ENCODE results near the gene HORMAD2. TPM values are rescaled to one million over a fixed set of nuclear protein-coding genes. Genes with fewer than 3 reads are reported as not detected.
"Not testable (repeated sequence)": the region's sequence is repeated elsewhere in the genome, so short reads cannot be mapped to it uniquely, and the experiment has no call there.

The HORMAD2 gene
- total RNA-seq, 1 experiment from 2014 or later: not detected

DNA sequence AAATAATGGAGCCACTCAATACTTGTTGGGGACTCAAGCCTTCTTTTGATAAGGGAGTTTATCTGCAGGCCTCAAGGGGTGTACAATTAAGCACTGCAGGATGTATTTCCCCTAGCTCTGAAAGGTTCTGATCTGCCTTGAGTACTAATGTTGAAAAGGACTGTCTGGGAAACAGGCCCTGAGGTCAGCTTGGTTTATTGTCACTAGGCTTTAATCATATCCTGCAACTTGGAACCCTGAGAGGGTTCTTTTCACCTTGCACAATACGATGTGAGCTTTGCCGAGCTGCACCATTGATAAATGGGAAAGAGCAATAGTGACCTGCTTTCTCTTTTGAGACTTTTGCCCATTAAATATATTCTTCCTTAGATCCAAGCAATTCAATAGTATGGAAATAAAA, 31.6 kb upstream of the HORMAD2 start:
- in situ Hi-C loops (cut with HindIII; ENCODE audit: low pct_unique_long_range_greater_than_20kb, low sequenced_read_pairs): no loop called here
- no peak for DNase-seq (ENCODE audit: low read depth)

DNA sequence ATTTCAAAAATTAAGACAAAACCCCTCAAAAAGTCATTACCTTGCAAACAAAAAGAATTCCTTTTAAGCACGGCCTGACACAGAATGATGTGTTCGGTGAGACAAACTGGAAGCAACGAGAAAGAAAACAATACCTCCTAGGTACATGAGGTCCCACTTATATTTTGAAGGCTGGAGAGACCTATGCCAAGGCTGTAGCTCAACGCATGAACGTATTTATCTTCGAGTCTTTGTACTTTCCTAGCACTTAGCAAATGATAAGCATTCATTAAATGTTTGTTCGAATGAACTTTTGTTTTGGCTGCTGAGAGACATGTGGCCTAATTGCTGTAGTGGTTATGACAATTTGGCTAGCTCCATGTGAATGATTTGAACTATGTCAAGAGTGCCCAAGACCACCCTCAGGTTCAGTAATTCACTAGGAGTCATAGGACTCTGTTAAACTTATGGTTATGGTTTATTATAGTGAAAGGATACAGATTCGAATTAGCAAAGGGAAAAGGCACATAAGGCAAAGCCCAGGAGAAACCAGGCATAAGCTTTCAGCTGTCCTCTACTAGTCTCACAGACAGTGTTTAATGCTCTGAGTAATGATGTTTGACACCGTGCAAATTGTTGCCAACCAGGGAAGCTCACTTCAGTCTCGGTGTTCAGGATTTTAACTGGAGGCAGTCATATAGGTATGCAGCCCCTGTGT, 26.0 kb upstream of the HORMAD2 start:
- in situ Hi-C loops (cut with HindIII; ENCODE audit: low pct_unique_long_range_greater_than_20kb, low sequenced_read_pairs): no loop called here
- DNase-seq (ENCODE audit: low read depth): no peak

DNA sequence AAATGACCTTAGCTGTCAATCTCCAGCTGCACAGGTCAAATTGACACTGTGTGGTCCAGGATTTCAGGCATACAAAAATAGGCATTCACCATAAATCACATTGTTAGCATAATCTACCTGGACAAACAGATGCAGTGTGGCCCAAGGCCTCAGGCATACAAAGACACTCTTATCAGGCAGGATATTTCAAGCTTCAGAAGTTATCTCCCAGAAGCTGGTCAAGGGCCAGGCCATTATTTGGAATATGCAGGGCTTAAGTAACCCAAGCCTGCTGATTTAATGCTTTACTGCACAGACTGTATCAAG, 25.5 kb upstream of the HORMAD2 start:
- no peak for DNase-seq (ENCODE audit: low read depth)
- in situ Hi-C loops (cut with HindIII; ENCODE audit: low pct_unique_long_range_greater_than_20kb, low sequenced_read_pairs): no loop called here

DNA sequence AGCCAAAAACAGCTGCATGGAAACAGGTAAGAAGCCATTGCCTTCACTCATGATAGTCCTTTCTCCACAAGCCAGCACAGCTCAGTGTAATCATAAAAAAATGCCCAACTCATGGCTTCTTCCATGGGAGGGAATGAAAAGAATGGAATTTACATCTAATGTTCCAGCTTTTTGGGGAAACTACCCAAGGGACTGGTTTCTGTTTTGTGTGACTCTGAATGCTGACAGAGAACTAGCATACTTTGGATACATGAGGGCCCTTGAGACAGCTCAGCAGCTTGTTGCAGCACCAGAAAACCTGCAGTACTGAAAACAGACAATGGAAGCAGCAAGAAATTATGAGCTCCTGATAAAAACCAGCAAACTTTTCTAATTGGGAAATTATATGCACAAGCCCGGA, 24.2 kb upstream of the HORMAD2 start:
- DNase-seq (ENCODE audit: low read depth): no peak
- in situ Hi-C loops (cut with HindIII; ENCODE audit: low pct_unique_long_range_greater_than_20kb, low sequenced_read_pairs): no loop called here

DNA sequence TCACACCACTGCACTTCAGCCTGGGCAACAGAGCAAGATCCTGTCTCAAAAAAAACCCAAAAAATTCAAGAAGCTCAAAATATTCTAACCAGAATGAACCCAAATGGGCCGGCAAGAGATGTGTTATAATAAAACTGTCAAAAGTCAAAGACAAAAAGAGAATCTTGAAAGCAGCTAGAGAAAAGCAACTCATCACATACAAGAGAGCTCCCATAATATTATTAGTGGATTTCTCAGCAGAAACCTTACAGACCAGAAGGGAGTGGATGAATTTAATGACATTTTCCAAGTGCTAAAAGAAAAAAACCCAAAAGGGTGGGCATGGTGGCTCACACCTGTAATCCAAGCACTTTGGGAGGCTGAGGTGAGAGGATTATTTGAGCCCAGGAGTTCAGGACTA, 22.9 kb upstream of the HORMAD2 start:
- DNase-seq (ENCODE audit: low read depth): no peak
- in situ Hi-C loops (cut with HindIII; ENCODE audit: low pct_unique_long_range_greater_than_20kb, low sequenced_read_pairs): no loop called here

DNA sequence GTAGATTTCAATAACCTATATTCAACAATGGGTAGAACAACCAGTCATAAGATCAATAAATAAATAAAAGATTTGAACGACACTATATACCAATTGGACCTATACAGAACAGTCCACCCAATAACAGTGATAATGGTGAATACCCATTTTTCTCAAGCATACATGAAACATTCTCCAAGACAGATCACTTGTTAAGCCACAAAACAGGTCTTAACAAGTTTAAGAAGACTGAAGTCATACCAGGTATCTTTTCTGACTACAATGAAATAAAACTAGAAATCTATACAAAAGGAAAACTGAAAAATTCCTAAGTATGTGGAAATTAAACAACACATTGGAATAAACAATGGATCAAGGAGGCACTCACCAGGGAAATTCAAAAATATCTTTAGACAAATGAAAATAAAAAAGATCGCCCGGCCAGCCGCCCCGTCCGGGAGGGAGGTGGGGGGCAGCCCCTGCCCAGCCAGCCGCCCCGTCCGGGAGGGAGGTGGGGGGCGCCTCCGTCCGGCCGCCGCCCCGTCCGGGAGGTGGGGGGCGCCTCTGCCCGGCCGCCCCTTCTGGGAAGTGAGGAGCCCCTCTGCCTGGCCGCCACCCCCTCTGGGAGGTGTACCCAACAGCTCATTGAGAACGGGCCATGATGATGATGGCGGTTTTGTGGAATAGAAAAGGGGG, 20.8 kb upstream of the HORMAD2 start:
- DNase-seq (ENCODE audit: low read depth); in situ Hi-C loops (cut with HindIII; ENCODE audit: low pct_unique_long_range_greater_than_20kb, low sequenced_read_pairs): not testable (repeated sequence)

DNA sequence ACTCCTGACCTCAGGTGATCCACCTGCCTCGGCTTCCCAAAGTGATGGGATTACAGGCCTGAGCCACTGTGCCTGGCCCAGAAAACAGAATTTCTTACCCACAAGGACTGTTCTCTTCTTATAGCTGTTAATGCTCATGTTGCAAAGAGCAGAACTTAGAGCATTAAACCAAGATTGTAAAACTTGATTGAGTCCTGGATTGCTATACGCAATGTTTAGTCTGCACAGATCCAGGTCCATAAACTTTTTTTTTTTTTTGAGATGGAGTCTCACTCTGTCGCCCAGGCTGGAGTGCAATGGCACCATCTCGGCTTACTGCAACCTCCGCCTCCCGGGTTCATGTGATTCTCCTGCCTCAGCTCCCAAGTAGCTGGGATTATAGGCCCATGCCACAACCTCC, 19.2 kb upstream of the HORMAD2 start:
- DNase-seq (ENCODE audit: low read depth); in situ Hi-C loops (cut with HindIII; ENCODE audit: low pct_unique_long_range_greater_than_20kb, low sequenced_read_pairs): not testable (repeated sequence)

DNA sequence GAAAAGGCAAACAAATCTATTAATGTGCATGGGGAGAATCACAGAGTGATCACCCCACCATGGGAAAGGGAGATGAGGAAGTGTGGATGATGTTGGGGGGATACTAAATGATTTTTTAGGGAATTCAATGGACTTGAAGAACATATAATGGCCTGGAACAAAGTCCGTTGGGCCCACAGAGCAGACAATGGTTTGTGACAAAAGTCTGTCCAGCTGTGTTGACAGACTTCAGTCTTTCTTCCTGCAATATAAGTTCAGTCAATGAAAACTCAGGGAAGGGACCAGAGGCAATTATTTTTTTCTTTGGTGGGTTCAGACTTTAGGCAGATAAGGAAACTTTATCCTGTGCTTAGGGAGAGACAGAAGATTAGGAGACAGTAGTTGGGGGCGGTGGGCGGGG, 18.0 kb upstream of the HORMAD2 start:
- DNase-seq (ENCODE audit: low read depth): no peak
- in situ Hi-C loops (cut with HindIII; ENCODE audit: low pct_unique_long_range_greater_than_20kb, low sequenced_read_pairs): no loop called here

DNA sequence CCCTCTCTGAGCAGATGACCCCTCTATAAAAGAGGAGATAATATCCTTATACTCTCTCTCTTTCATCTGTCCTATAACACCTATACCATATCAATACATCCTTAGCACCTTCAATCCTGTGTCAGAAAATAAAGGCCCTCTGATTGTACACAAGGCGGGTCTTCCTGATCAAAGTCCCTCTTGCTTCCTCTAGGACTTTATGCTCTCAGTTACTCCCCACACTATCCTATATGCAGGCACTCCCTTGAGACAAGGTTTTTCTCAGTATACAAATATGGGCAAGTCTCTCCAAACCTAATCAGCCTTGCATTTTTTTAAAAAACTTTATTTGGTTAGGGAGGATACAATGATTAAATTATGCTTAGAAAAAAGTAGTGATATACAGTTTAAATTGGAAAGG, 17.3 kb upstream of the HORMAD2 start:
- in situ Hi-C loops (cut with HindIII; ENCODE audit: low pct_unique_long_range_greater_than_20kb, low sequenced_read_pairs): no loop called here
- no peak for DNase-seq (ENCODE audit: low read depth)

DNA sequence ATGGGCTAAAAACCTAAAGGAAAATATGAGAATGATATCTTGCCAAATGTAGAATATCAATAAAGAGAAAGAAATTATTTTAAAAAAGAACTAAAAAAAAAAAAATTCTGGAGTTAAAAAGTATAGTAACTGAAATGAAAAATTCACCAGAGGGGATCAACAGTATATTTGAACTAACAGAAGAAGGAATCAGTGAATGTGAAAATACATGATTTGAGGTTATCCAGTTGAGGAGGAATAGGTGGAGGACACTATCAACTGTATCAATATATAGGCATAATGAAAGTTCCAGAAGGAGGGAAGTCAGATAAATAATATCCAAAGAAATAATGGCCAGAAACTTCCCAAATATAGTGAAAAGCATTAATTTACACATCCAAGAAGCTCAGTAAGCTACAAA, 16.1 kb upstream of the HORMAD2 start:
- in situ Hi-C loops (cut with HindIII; ENCODE audit: low pct_unique_long_range_greater_than_20kb, low sequenced_read_pairs): no loop called here
- DNase-seq (ENCODE audit: low read depth): no peak

DNA sequence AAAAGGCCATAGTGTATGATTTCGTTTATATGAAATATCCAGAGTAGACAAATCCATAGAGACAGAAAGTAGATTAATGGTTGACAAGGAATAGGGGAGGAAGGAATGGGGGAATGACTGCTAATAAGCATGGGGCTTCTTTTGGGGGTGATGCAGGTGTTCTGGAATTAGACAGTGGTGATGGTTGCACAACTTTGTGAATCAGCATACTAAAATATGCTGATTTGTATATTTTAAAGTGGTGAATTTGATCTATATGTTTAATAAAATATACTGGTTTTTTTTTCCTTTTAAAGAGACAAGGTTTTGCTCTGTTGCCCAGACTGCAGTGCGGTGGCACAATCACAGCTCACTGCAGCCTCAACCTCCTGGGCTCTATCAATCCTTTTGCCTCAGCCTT, 6.5 kb upstream of the HORMAD2 start:
- in situ Hi-C loops (cut with HindIII; ENCODE audit: low pct_unique_long_range_greater_than_20kb, low sequenced_read_pairs): no loop called here
- DNase-seq (ENCODE audit: low read depth): no peak

DNA sequence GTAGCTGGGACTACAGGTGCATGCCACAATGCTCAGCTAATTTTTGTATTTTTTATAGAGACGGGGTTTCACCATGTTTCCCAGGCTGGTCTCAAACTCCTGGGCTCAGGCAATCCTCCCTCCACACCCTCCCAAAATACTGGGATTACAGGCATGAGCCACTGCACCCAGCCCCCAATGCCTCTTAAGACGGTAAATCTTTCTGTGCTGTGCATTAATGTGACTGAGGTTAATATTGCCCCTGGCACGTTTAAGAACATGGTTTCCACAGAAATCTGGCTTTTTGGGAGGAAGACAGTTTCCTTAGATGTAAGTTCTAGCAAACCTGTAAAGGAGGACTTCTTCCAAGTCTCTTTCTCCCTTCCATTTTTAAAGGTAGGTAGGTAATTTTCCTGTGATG, 6.1 kb upstream of the HORMAD2 start:
- DNase-seq (ENCODE audit: low read depth): no peak
- in situ Hi-C loops (cut with HindIII; ENCODE audit: low pct_unique_long_range_greater_than_20kb, low sequenced_read_pairs): no loop called here

DNA sequence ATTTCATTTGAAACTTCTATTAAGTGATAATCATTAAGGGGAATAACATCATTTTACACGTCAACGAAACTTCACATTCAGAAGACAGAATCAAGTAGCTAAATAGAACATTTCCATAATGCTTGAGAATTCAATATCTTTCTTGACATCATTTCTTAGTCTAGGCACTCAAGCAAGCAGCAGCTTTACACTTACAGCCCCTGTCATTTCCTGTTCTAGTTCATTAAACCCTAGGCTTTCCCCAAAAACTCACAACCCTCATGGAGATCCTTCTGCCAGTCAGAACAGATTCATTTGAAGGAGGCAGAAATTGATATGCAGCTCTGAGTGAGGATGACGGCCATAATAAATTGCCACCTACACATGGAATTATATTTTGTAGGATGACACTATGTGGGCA, 5.3 kb upstream of the HORMAD2 start:
- no peak for DNase-seq (ENCODE audit: low read depth)
- in situ Hi-C loops (cut with HindIII; ENCODE audit: low pct_unique_long_range_greater_than_20kb, low sequenced_read_pairs): no loop called here

DNA sequence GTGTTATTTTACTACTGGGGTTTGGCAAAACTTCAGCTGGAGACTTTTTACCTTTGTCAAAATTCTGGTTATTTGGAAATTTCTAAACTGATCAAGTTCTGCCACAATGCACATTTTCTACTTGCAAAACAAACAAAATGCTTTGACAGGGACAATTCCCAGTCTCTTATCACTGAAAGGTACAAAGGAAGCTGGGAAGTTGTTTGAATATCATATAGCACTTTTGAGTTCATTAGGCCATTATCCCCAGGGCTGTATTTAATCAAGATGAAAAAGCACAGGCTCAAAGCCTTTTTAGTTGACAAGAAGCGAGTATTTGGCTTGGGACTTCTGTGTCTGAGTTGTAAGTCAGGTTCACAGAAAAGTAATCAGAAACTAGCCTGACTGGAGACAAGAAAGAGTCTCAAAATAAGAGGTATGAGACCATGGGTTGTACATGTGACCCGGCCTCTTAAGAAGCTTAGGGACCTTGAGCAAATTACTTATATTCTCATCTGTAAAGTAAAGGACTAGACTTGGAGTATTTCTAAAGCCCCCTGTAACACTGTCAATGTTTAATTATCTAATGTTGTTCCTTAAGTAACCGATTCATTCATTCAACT, 2.9 kb upstream of the HORMAD2 start:
- no peak for DNase-seq (ENCODE audit: low read depth)
- in situ Hi-C loops (cut with HindIII; ENCODE audit: low pct_unique_long_range_greater_than_20kb, low sequenced_read_pairs): no loop called here

DNA sequence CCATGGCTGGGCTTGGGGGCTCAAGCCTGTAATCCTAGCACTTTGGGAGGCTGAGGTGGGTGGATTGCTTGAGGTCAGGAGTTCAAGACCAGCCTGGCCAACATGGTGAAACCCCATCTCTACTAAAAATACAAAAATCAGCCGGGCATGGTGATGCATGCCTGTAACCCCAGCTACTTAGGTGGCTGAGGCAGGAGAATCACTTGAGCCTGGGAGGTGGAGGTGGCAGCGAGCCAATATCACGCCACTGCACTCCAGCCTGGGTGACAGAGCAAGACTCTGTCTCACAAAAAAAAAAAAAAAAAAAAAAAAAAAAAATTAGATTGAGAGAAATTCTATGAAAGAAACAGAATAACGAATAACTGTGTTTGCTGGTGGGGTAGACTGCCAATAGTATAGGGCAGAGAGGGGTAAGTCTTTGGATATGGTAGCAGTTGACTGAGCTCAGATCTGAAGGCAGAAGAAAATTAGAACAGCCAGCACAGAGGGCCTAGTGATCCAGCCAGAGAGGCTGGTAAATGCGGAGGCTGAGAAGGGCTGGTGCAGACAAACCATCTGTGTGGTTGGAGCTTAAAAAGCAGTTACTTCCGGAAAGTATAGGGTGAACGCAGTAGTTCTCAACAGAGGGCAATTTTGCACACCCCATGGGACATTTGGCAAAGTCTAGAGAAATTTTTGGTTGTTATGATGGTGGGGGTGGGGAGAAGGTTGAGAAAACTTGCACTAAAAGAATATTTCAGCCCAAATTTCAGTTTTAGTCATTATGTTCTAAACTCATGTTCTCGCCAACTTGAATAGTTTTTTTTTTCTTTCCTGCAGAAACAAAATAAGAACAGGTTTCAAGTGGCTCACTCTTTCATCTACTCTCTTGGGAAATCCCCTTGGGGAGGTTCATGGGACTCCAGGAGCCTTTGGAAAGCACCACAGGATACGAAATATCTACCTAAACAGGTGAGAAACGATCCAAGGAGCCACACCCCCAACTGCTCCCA, 1.6 kb upstream of the HORMAD2 start:
- no peak for DNase-seq (ENCODE audit: low read depth)
- in situ Hi-C loops (cut with HindIII; ENCODE audit: low pct_unique_long_range_greater_than_20kb, low sequenced_read_pairs): no loop called here

DNA sequence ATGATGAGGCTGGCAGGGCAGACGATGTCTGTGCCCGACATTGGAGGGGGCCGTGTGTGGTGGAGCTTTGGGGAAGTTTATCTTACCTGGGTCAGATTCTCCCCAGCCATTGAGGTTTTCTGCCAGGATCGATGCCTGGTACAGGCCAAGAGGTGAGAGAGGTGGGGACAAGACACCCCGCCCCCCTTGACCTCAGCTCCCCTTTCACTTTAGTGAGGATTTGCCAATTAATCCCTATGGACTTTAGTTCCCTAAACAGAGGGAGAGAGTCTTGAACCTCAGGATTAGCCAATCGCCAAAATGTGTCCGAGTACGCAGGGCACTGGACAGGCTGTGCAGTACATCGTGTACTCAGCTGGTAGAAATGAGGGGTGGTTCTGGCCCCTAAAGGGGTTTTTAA, 541 bp downstream of the HORMAD2 start:
- in situ Hi-C loops (cut with HindIII; ENCODE audit: low pct_unique_long_range_greater_than_20kb, low sequenced_read_pairs): no loop called here
- DNase-seq (ENCODE audit: low read depth): no peak

DNA sequence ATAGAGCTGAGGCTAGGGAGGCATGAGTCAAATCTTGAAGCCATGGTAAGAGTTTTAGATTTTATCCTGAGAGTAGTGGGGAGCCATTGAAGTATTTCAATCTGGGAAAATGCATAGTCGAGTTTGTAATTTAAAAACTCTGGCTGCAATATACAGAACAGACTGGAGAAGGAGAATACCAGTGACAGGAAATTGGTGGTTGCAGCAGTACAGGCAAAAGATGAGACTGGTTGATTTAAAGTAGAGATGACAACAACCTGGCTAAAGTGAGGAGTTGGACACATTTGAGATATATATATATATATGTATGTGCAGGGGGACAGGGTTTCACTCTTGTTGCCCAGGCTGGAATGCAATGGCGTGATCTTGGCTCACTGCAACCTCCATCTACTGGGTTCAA, 6.2 kb downstream of the HORMAD2 start:
- in situ Hi-C loops (cut with HindIII; ENCODE audit: low pct_unique_long_range_greater_than_20kb, low sequenced_read_pairs): no loop called here
- DNase-seq (ENCODE audit: low read depth): no peak

DNA sequence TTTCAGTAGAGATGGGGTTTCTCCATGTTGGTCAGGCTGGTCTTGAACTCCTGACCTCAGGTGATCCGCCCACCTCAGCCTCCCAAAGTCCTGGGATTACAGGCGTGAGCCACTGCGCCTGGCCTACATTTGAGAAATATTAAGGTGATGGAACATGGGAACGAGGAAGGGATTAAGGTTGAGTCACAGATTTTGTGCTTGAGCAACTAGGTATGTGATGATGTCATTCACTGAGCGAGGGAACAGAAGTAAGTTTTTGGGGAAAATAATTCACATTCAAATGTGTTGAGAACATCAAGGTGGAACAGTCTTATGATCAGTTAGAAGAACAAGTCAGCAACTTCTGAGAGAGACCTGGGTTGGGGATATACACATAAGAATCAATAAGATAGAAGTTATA, 6.8 kb downstream of the HORMAD2 start:
- peak; percentile 57 for DNase-seq (ENCODE audit: low read depth)
- in situ Hi-C loops (cut with HindIII; ENCODE audit: low pct_unique_long_range_greater_than_20kb, low sequenced_read_pairs): not testable (repeated sequence)

DNA sequence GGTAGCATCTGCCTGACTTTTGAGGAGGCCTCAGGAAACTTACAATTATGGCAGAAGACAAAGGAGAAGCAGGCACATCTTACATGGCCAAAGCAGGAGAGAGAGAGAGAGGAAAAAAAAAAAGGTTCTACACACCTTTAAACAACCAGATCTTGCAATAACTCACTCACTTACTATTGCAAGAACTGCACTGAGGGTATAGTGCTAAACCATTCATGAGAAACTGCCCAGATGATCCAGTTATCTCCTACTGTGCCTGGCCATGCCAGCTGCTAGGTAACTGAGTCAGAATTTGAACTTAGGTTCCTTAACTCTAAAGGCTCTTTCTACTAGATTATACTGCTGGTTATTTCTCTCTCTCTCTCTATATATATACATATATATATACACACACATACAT, 7.3 kb downstream of the HORMAD2 start:
- in situ Hi-C loops (cut with HindIII; ENCODE audit: low pct_unique_long_range_greater_than_20kb, low sequenced_read_pairs): no loop called here
- no peak for DNase-seq (ENCODE audit: low read depth)
